ENCODE results near the gene SLC35F6.
"Not testable (repeated sequence)": the region's sequence is repeated elsewhere in the genome, so short reads cannot be mapped to it uniquely, and the experiment has no call there.

SLC35F6 gene

GRCh38 chr2:26756337-26756736 lies 7.7 kb upstream of the SLC35F6 start:
- DNase-seq (ENCODE audit: low read depth, low spot score) = no peak

GRCh38 chr2:26757873-26758789 lies 6.0 kb upstream of the SLC35F6 start:
- DNase-seq (ENCODE audit: low read depth, low spot score) = peak; percentile 90

- no peak for DNase-seq (ENCODE audit: low read depth, low spot score)
Measured at GRCh38 chr2:26758790-26759321, 5.2 kb upstream of the SLC35F6 start.

- no peak for DNase-seq (ENCODE audit: low read depth, low spot score)
Measured at GRCh38 chr2:26759845-26760244, 4.2 kb upstream of the SLC35F6 start.

- not testable (repeated sequence) for DNase-seq (ENCODE audit: low read depth, low spot score)
Measured at GRCh38 chr2:26760991-26761390, 3.1 kb upstream of the SLC35F6 start.

GRCh38 chr2:26763019-26763418 lies 1.1 kb upstream of the SLC35F6 start:
- DNase-seq (ENCODE audit: low read depth, low spot score) = no peak

- no peak for DNase-seq (ENCODE audit: low read depth, low spot score)
Measured at GRCh38 chr2:26764906-26765305, 822 bp downstream of the SLC35F6 start.

GRCh38 chr2:26765475-26766200 lies 1.6 kb downstream of the SLC35F6 start:
- no peak for DNase-seq (ENCODE audit: low read depth, low spot score)

GRCh38 chr2:26767129-26767528 lies 3.0 kb downstream of the SLC35F6 start:
- DNase-seq (ENCODE audit: low read depth, low spot score) = peak; percentile 72

- no peak for DNase-seq (ENCODE audit: low read depth, low spot score)
Measured at GRCh38 chr2:26767894-26768487, 3.9 kb downstream of the SLC35F6 start.

GRCh38 chr2:26768759-26769088 lies 4.6 kb downstream of the SLC35F6 start:
- no peak for DNase-seq (ENCODE audit: low read depth, low spot score)

- DNase-seq (ENCODE audit: low read depth, low spot score) = peak; percentile 85
Measured at GRCh38 chr2:26769089-26769761, 5.1 kb downstream of the SLC35F6 start.

GRCh38 chr2:26770986-26771586 lies 7.0 kb downstream of the SLC35F6 start:
- no peak for DNase-seq (ENCODE audit: low read depth, low spot score)

- DNase-seq (ENCODE audit: low read depth, low spot score) = no peak
Measured at GRCh38 chr2:26772064-26773001, 8.2 kb downstream of the SLC35F6 start.

GRCh38 chr2:26776195-26776800 lies 12.2 kb downstream of the SLC35F6 start:
- DNase-seq (ENCODE audit: low read depth, low spot score) = no peak

GRCh38 chr2:26778098-26778497 lies 14.0 kb downstream of the SLC35F6 start:
- DNase-seq (ENCODE audit: low read depth, low spot score) = no peak

- no peak for DNase-seq (ENCODE audit: low read depth, low spot score)
Measured at GRCh38 chr2:26778507-26778906, 14.4 kb downstream of the SLC35F6 start.

GRCh38 chr2:26780203-26780760 lies 16.2 kb downstream of the SLC35F6 start:
- DNase-seq (ENCODE audit: low read depth, low spot score) = no peak
